ENCODE results near the gene CCDC57. TPM values are rescaled to one million over a fixed set of nuclear protein-coding genes. Genes with fewer than 3 reads are reported as not detected.

CCDC57 gene
- polyA plus RNA-seq, 1 donor from 2014 or later, result 70.9 TPM

DNA sequence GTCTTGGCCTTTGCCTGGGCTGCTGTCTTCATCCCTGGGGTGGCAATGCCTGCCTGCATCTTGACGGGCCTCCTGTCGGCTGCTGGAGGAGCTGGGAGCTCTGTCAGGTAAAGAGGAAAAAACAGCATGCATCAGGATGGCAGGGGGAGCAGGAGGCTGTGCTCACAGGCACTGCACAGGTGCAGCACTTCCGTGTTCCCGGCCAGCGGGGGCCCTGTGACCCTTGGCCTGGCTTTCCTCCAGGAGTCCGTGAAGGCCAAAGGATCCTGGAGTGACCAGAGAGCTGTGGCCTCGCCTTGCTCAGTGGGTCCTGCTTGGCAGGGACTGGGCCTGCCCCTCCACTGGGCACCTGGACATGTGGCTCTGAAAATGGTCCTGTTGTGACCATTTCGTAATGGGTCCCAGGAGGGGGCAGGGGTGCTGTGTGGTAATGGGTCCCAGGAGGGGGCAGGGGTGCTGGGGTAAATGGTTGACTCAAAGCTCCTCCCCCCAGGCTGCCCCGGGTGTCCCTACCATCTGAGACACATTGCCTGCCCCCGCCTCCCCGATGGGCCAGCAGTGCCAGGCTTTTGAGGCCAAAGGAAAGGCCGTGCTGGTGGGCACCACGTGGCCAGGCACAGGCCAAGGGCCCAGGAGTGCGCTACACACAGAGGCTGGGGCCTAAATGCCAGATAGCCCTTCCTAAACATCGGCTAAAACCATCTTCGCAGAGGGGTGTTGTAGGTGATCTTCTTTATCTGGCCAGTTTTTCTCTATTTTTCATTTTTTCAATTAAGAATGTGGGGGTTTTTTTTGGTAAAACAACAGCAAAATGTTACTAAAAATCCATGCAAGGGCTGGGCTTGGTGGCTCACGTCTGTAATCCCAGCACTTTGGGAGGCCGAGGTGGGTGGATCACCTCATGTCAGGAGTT, 110.6 kb downstream of the CCDC57 start:
- Histone ChIP-seq H3K27me3 (ENCODE audit: insufficient read depth, low read depth, low read length) (no peaks in the 10 kb centered on the region), H4K20me1 (ENCODE audit: insufficient read depth) (no peaks in the 10 kb centered on the region), H3K4me2 (ENCODE audit: low read length) (no peak overlapping the region), H3F3A (ENCODE audit: insufficient read depth, low read length, poor library complexity, severe bottlenecking) (no peaks in the 10 kb centered on the region), H3K9ac (ENCODE audit: low read length) (no peak overlapping the region), H3K79me2 (replicated peaks; ENCODE audit: insufficient read depth, low read length) (peaks cover 2% of the 10 kb centered on the region), H3K9me3 (ENCODE audit: low read length) (no peaks in the 10 kb centered on the region), H3K36me3 (ENCODE audit: insufficient read depth, low read length) (no peaks in the 10 kb centered on the region), H3K4me3 (ENCODE audit: low read length) (no peak overlapping the region), H3K9me2 (ENCODE audit: insufficient read depth, low read length) (no peaks in the 10 kb centered on the region), H2AFZ (ENCODE audit: low read depth, low read length) (no peak overlapping the region), H3K27ac (ENCODE audit: low read length) (no peak overlapping the region)
- no peak for TF ChIP-seq EP300 (conservative IDR thresholded peaks at IDR 0.05; ENCODE audit: poor library complexity, severe bottlenecking)
- no peak for TF ChIP-seq REST (IDR thresholded peaks at IDR 0.05; ENCODE audit: borderline replicate concordance)
- TF ChIP-seq, protein P1, sequence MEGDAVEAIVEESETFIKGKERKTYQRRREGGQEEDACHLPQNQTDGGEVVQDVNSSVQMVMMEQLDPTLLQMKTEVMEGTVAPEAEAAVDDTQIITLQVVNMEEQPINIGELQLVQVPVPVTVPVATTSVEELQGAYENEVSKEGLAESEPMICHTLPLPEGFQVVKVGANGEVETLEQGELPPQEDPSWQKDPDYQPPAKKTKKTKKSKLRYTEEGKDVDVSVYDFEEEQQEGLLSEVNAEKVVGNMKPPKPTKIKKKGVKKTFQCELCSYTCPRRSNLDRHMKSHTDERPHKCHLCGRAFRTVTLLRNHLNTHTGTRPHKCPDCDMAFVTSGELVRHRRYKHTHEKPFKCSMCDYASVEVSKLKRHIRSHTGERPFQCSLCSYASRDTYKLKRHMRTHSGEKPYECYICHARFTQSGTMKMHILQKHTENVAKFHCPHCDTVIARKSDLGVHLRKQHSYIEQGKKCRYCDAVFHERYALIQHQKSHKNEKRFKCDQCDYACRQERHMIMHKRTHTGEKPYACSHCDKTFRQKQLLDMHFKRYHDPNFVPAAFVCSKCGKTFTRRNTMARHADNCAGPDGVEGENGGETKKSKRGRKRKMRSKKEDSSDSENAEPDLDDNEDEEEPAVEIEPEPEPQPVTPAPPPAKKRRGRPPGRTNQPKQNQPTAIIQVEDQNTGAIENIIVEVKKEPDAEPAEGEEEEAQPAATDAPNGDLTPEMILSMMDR (IDR thresholded peaks at IDR 0.05; ENCODE audit: poor library complexity, severe bottlenecking), result no peak
- TF ChIP-seq RAD21 (conservative IDR thresholded peaks at IDR 0.05), result no peak
- TF ChIP-seq POLR2AphosphoS5 (IDR thresholded peaks at IDR 0.05), result no peak
- TF ChIP-seq SMC3 (conservative IDR thresholded peaks at IDR 0.05; ENCODE audit: poor library complexity), result no peak
- TF ChIP-seq MXI1 (conservative IDR thresholded peaks at IDR 0.05; ENCODE audit: poor library complexity, severe bottlenecking), result no peak
- no peak for TF ChIP-seq EZH2 (IDR thresholded peaks at IDR 0.05; ENCODE audit: borderline replicate concordance, insufficient read depth, low read length, poor library complexity, severe bottlenecking)
- TF ChIP-seq TAF1 (IDR thresholded peaks at IDR 0.05; ENCODE audit: low read depth), result no peak

DNA sequence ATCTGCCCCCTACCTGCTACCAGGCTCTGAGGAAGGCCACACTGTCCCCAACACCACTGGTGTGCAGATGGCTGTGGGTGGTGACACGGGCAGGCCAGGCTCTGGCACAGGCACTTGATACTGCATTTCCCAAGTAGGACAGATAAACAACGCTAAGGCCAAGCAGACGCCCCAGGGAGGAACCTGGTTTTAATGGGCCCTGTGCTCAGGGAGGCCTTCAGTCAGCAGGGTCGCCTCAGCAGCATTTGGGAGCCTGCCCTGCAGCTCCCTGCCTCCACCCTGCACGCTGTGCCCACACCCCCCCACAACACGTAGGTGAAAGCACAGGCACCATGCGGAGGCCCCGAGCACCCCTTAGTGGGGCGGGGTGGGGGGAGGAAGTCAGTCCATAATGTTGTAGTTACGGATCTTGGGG, 111.3 kb downstream of the CCDC57 start:
- no peaks in the 10 kb centered on the region for H3K9me2 ChIP-seq (ENCODE audit: insufficient read depth, low read length)
- H3K27ac ChIP-seq (ENCODE audit: low read length), result no peak overlapping the region
- no peak for TF ChIP-seq SMC3 (conservative IDR thresholded peaks at IDR 0.05; ENCODE audit: poor library complexity)
- no peak for TF ChIP-seq REST (IDR thresholded peaks at IDR 0.05; ENCODE audit: borderline replicate concordance)
- TF ChIP-seq TAF1 (IDR thresholded peaks at IDR 0.05; ENCODE audit: low read depth), result no peak
- no peak for TF ChIP-seq EZH2 (IDR thresholded peaks at IDR 0.05; ENCODE audit: borderline replicate concordance, insufficient read depth, low read length, poor library complexity, severe bottlenecking)
- TF ChIP-seq EP300 (conservative IDR thresholded peaks at IDR 0.05; ENCODE audit: poor library complexity, severe bottlenecking), result no peak
- TF ChIP-seq RAD21 (conservative IDR thresholded peaks at IDR 0.05), result no peak
- no peak for TF ChIP-seq POLR2AphosphoS5 (IDR thresholded peaks at IDR 0.05)
- TF ChIP-seq MXI1 (conservative IDR thresholded peaks at IDR 0.05; ENCODE audit: poor library complexity, severe bottlenecking), result no peak
- TF ChIP-seq, protein P1 (IDR thresholded peaks at IDR 0.05; ENCODE audit: poor library complexity, severe bottlenecking), result no peak

More for the DNA sequence above, 111.3 kb downstream of the CCDC57 start:
- H3K4me3 ChIP-seq (ENCODE audit: low read length), result no peak overlapping the region
- no peaks in the 10 kb centered on the region for H4K20me1 ChIP-seq (ENCODE audit: insufficient read depth)
- H2AFZ ChIP-seq (ENCODE audit: low read depth, low read length), result no peak overlapping the region
- H3F3A ChIP-seq (ENCODE audit: insufficient read depth, low read length, poor library complexity, severe bottlenecking), result no peaks in the 10 kb centered on the region
- no peak overlapping the region for H3K9ac ChIP-seq (ENCODE audit: low read length)
- peaks cover 10% of the 10 kb centered on the region for H3K79me2 ChIP-seq (replicated peaks; ENCODE audit: insufficient read depth, low read length)
- no peaks in the 10 kb centered on the region for H3K27me3 ChIP-seq (ENCODE audit: insufficient read depth, low read depth, low read length)
- no peaks in the 10 kb centered on the region for H3K36me3 ChIP-seq (ENCODE audit: insufficient read depth, low read length)
- no peak overlapping the region for H3K4me2 ChIP-seq (ENCODE audit: low read length)
- no peaks in the 10 kb centered on the region for H3K9me3 ChIP-seq (ENCODE audit: low read length)

Data from neural cell (in vitro differentiated cells).